ENCODE results near the gene TUBGCP2.

DNA sequence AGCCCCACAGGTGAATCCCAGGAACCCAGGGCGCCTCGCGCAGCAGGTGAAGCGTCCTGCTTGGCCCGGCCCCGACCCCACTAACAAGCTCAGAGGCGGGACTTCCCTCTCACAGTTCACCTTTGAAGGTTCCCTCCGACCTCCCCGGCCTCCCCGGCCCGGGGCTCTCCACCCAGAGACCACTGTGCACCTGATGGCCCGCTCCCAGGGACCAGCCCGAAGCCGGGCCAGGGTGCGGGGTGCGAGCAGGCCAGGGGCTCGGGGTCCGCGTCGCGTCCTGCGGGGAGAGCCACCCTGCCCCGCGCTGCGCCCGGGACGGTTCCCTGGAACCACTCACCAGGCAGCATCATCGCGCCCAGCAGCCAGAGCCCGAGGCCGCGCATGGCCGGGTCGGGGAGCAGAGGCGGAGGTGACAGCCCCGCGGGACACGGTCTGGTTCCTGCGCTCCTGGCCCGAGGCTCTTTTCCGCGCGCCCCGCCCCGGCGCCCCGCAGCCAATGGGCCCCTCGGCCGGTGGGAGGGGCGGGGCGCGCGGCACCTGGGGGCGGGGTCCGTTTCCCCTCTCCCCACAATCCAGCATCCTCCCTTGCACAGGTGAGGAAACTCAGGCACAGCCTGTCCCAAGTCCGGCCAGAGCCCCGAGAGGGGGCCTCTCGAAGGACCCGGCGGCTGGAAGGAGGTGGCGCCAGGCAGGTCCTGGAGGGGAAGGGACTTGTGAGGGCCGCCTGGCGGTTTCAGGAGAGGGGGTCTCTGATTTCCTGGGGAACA, 32.1 kb downstream of the TUBGCP2 start, which contains the start of gene ADAM8:
- TF ChIP-seq, protein P1, sequence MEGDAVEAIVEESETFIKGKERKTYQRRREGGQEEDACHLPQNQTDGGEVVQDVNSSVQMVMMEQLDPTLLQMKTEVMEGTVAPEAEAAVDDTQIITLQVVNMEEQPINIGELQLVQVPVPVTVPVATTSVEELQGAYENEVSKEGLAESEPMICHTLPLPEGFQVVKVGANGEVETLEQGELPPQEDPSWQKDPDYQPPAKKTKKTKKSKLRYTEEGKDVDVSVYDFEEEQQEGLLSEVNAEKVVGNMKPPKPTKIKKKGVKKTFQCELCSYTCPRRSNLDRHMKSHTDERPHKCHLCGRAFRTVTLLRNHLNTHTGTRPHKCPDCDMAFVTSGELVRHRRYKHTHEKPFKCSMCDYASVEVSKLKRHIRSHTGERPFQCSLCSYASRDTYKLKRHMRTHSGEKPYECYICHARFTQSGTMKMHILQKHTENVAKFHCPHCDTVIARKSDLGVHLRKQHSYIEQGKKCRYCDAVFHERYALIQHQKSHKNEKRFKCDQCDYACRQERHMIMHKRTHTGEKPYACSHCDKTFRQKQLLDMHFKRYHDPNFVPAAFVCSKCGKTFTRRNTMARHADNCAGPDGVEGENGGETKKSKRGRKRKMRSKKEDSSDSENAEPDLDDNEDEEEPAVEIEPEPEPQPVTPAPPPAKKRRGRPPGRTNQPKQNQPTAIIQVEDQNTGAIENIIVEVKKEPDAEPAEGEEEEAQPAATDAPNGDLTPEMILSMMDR (IDR thresholded peaks at IDR 0.05): no peak
- TF ChIP-seq POLR2A (IDR thresholded peaks at IDR 0.05): no peak

Data from testis (tissue), 2 donors.